HepG2 (cell line): ENCODE data around the gene BAHCC1. TPM values are rescaled to one million over a fixed set of nuclear protein-coding genes. Genes with fewer than 3 reads are reported as not detected.

Source experiments
- ARID3A ChIP-seq: IDR thresholded peaks from 2 replicates; pipeline ENCODE4 v1.6.1; 2012; ENCODE audit warnings: low read depth, low read length, improper control_type of control experiment
- ATRX ChIP-seq: sonication (generic); formaldehyde crosslinking; IDR thresholded peaks from 2 replicates; pipeline ENCODE4 v1.4.0; 2020; ENCODE audit warnings: missing genetic modification reagents, borderline replicate concordance
- BRD4 ChIP-seq: sonication (generic); formaldehyde crosslinking; IDR thresholded peaks from 2 replicates; pipeline ENCODE4 v1.4.0; 2020; ENCODE audit warnings: missing genetic modification reagents
- CEBPB ChIP-seq: IDR thresholded peaks from 2 replicates; pipeline ENCODE4 v1.6.1; 2011; ENCODE audit warnings: low read depth, low read length, improper control_type of control experiment, borderline replicate concordance
- FOXA1 ChIP-seq, 2 experiments: fragments of 450-650 bp in 1 of 2; sonication (generic) in 1 of 2; formaldehyde crosslinking in 1 of 2; IDR thresholded peaks; 2 replicates each; pipeline versions ENCODE4 v1.4.0 to v1.6.1; 2016 to 2020; ENCODE audit warnings: missing genetic modification reagents in 1 of 2
- HMG20A ChIP-seq: IDR thresholded peaks from 2 replicates; pipeline ENCODE4 v1.6.1; 2016; ENCODE audit warnings: borderline replicate concordance
- HNRNPH1 ChIP-seq: fragments of 200-400 bp; formaldehyde crosslinking; optimal IDR thresholded peaks from 2 replicates; pipeline ENCODE3; 2017; ENCODE audit warnings: mild to moderate bottlenecking, low read depth, low read length
- JUNB ChIP-seq: sonication (generic); formaldehyde crosslinking; IDR thresholded peaks from 2 replicates; pipeline ENCODE4 v1.8.0; 2022; ENCODE audit warnings: missing genetic modification reagents, mild to moderate bottlenecking, borderline replicate concordance
- KLF6 ChIP-seq: IDR thresholded peaks from 2 replicates; pipeline ENCODE4 v1.8.0; 2016; ENCODE audit warnings: missing biosample characterization, missing genetic modification reagents
- MIER3 ChIP-seq: IDR thresholded peaks from 2 replicates; pipeline ENCODE4 v1.6.1; 2016; ENCODE audit warnings: missing compliant biosample characterization, borderline replicate concordance
- NR2C2 ChIP-seq: sonication (generic); formaldehyde crosslinking; IDR thresholded peaks from 2 replicates; pipeline ENCODE4 v1.4.0; 2020; ENCODE audit warnings: missing genetic modification reagents, mild to moderate bottlenecking, moderate library complexity, borderline replicate concordance
- RBFOX2 ChIP-seq: fragments of 200-400 bp; formaldehyde crosslinking; IDR thresholded peaks from 2 replicates; pipeline ENCODE4 v1.6.1; 2017; ENCODE audit warnings: low read depth, mild to moderate bottlenecking, low read length
- RELA ChIP-seq: sonication (generic); formaldehyde crosslinking; IDR thresholded peaks from 2 replicates; pipeline ENCODE4 v1.4.0; 2020; ENCODE audit warnings: missing genetic modification reagents
- RFX3 ChIP-seq: IDR thresholded peaks from 2 replicates; pipeline ENCODE4 v1.6.1; 2016; ENCODE audit warnings: missing biosample characterization, missing genetic modification reagents
- STAT5B ChIP-seq: sonication (generic); formaldehyde crosslinking; IDR thresholded peaks from 2 replicates; pipeline ENCODE4 v1.4.0; 2020; ENCODE audit warnings: missing genetic modification reagents
- YEATS4 ChIP-seq: sonication (generic); formaldehyde crosslinking; IDR thresholded peaks from 2 replicates; pipeline ENCODE4 v1.4.0; 2020; ENCODE audit warnings: missing genetic modification reagents, borderline replicate concordance
- ZBTB14 ChIP-seq: sonication (generic); formaldehyde crosslinking; IDR thresholded peaks from 2 replicates; pipeline ENCODE4 v1.4.0; 2020; ENCODE audit warnings: missing genetic modification reagents
- ZFP36L2 ChIP-seq: sonication (generic); formaldehyde crosslinking; IDR thresholded peaks from 2 replicates; pipeline ENCODE4 v1.4.0; 2020; ENCODE audit warnings: missing genetic modification reagents
- ZMYM3 ChIP-seq: sonication (generic); formaldehyde crosslinking; IDR thresholded peaks from 2 replicates; pipeline ENCODE4 v1.5.1; 2020; ENCODE audit warnings: mild to moderate bottlenecking, missing genetic modification reagents
- ZNF124 ChIP-seq: sonication (generic); formaldehyde crosslinking; IDR thresholded peaks from 2 replicates; pipeline ENCODE4 v1.4.0; 2020; ENCODE audit warnings: missing genetic modification reagents
- ZNF17 ChIP-seq: sonication (generic); formaldehyde crosslinking; IDR thresholded peaks from 2 replicates; pipeline ENCODE4 v1.5.0; 2020; ENCODE audit warnings: mild to moderate bottlenecking, missing genetic modification reagents
- ZNF460 ChIP-seq: sonication (generic); formaldehyde crosslinking; IDR thresholded peaks from 2 replicates; pipeline ENCODE4 v1.5.1; 2020; ENCODE audit warnings: missing genetic modification reagents, mild to moderate bottlenecking, borderline replicate concordance
- ZNF510 ChIP-seq: sonication (generic); formaldehyde crosslinking; IDR thresholded peaks from 2 replicates; pipeline ENCODE4 v1.4.0; 2020; ENCODE audit warnings: low read depth, mild to moderate bottlenecking, missing genetic modification reagents
- ZNF691 ChIP-seq: sonication (generic); formaldehyde crosslinking; IDR thresholded peaks from 2 replicates; pipeline ENCODE4 v1.4.0; 2020; ENCODE audit warnings: missing genetic modification reagents, low read depth, mild to moderate bottlenecking, borderline replicate concordance
- ZNF749 ChIP-seq: sonication (generic); formaldehyde crosslinking; IDR thresholded peaks from 2 replicates; pipeline ENCODE4 v1.8.0; 2022; ENCODE audit warnings: mild to moderate bottlenecking, missing genetic modification reagents, moderate library complexity, borderline replicate concordance
- ZNF775 ChIP-seq: sonication (generic); formaldehyde crosslinking; IDR thresholded peaks from 2 replicates; pipeline ENCODE4 v1.4.0; 2020; ENCODE audit warnings: missing genetic modification reagents, mild to moderate bottlenecking, moderate library complexity, borderline replicate concordance
- ZUFSP ChIP-seq: sonication (generic); formaldehyde crosslinking; IDR thresholded peaks from 2 replicates; pipeline ENCODE4 v1.9.0; 2021; ENCODE audit warnings: missing genetic modification reagents, mild to moderate bottlenecking, borderline replicate concordance
- polyA plus RNA-seq, 8 experiments: library from polyadenylated mRNA; depleted of rRNA in 3 of 8; stranded (reverse) in 7 of 8; unstranded in 1 of 8; fragments of >200 nt; fragmentation: Illumina TruSeq in 4 of 8; extraction: Trizol in 4 of 8; gene quantifications; 2 replicates each; pipeline versions ENCODE4 v1.2.1 to v1.2.3, GENCODE V29; 2011 to 2016; ENCODE audit warnings: low read depth in 4 of 8, missing spikeins in 1 of 8, mixed read lengths in 1 of 8; ENCODE audit not compliant: insufficient read depth in 1 of 8
- total RNA-seq, 5 experiments: library from RNA; depleted of rRNA; stranded (reverse); fragments of >200 nt; fragmentation: Illumina TruSeq; extraction: Trizol; gene quantifications; 2 replicates each; pipeline ENCODE4 v1.2.3, GENCODE V29; 2016; ENCODE audit warnings: low read depth in 1 of 5

Gene BAHCC1
- total and polyA plus RNA-seq, 2 of the 13 experiments (the other 11 are each of a cell fraction or from before 2014, with no cell fraction given): 1.4 to 1.7 TPM

- TF ChIP-seq HNRNPH1: no peak
- TF ChIP-seq ARID3A: no peak
- TF ChIP-seq RFX3 (CRISPR knock-in tag): no peak
- TF ChIP-seq BRD4: 0 out of 2 replicates have a peak, but pooled peaks have one; percentile 18
- no peak for TF ChIP-seq ZUFSP
- TF ChIP-seq ZNF775 (CRISPR knock-in tag): no peak
- no peak for TF ChIP-seq HMG20A
- 0 out of 2 replicates have a peak, but pooled peaks have one; percentile 3 for TF ChIP-seq ZNF749 (CRISPR knock-in tag)
- no peak for TF ChIP-seq MIER3
- 0 out of 2 replicates have a peak, but pooled peaks have one; percentile 7 for TF ChIP-seq KLF6 (CRISPR knock-in tag)
- TF ChIP-seq FOXA1 (IDR thresholded peaks at IDR 0.05): no peak
- no peak for TF ChIP-seq FOXA1 (CRISPR knock-in tag; IDR thresholded peaks at IDR 0.05)
- 0 out of 2 replicates have a peak, but pooled peaks have one; percentile 42 for TF ChIP-seq YEATS4
- TF ChIP-seq ZFP36L2 (CRISPR knock-in tag): no peak
- no peak for TF ChIP-seq ZNF124 (CRISPR knock-in tag)
- no peak for TF ChIP-seq STAT5B (CRISPR knock-in tag)
- TF ChIP-seq ZNF460: no peak
- no peak for TF ChIP-seq CEBPB
- TF ChIP-seq ATRX (CRISPR knock-in tag): no peak
- TF ChIP-seq ZNF691 (CRISPR knock-in tag): no peak
- no peak for TF ChIP-seq ZNF510 (CRISPR knock-in tag)
- TF ChIP-seq RBFOX2: no peak
- no peak for TF ChIP-seq NR2C2 (CRISPR knock-in tag)
- TF ChIP-seq ZNF17: no peak
- no peak for TF ChIP-seq ZMYM3 (CRISPR knock-in tag)
- no peak for TF ChIP-seq ZBTB14 (CRISPR knock-in tag)
- no peak for TF ChIP-seq RELA (CRISPR knock-in tag)
- TF ChIP-seq JUNB (CRISPR knock-in tag): no peak
These were observed 7.1 kb upstream of the BAHCC1 start (continued) for GRCh38 chr17:81388091-81388611.
